PC-9 (cell line): Measurements from ENCODE around the gene SNX33.

Source experiments
- EZH2 ChIP-seq: fragments of 200-600 bp; sonication (generic); IDR thresholded peaks from 2 replicates; pipeline ENCODE4 v1.8.0; 2017; ENCODE audit warnings: antibody characterized with exemption, low read depth
- TF ChIP-seq, protein P1 (sequence below): fragments of 200-600 bp; sonication (generic); conservative IDR thresholded peaks from 2 replicates; pipeline ENCODE4 v1.6.1; 2017; ENCODE audit warnings: mixed run types, antibody characterized with exemption, mild to moderate bottlenecking, moderate library complexity

- TF ChIP-seq EZH2, result no peak
- TF ChIP-seq, protein P1, sequence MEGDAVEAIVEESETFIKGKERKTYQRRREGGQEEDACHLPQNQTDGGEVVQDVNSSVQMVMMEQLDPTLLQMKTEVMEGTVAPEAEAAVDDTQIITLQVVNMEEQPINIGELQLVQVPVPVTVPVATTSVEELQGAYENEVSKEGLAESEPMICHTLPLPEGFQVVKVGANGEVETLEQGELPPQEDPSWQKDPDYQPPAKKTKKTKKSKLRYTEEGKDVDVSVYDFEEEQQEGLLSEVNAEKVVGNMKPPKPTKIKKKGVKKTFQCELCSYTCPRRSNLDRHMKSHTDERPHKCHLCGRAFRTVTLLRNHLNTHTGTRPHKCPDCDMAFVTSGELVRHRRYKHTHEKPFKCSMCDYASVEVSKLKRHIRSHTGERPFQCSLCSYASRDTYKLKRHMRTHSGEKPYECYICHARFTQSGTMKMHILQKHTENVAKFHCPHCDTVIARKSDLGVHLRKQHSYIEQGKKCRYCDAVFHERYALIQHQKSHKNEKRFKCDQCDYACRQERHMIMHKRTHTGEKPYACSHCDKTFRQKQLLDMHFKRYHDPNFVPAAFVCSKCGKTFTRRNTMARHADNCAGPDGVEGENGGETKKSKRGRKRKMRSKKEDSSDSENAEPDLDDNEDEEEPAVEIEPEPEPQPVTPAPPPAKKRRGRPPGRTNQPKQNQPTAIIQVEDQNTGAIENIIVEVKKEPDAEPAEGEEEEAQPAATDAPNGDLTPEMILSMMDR, result no peak
These were observed 5.7 kb downstream of the SNX33 start for GRCh38 chr15:75653347-75653913.
